Loucy (cell line): ENCODE data around the gene PHKG1.
"Not testable (repeated sequence)": the region's sequence is repeated elsewhere in the genome, so short reads cannot be mapped to it uniquely, and the experiment has no call there.

Experiments
- H2AFZ ChIP-seq: fragments of 200-600 bp; sonication (generic); 2 replicates; pipeline ENCODE4 v1.6.0; 2016; ENCODE audit warnings: antibody characterized with exemption, mild to moderate bottlenecking, low read length, moderate library complexity
- H3F3A ChIP-seq: fragments of 200-600 bp; 2 replicates; pipeline ENCODE4 v1.6.0; 2016; ENCODE audit warnings: antibody characterized with exemption, low read depth, mild to moderate bottlenecking
- H3K27me3 ChIP-seq: fragments of 200-600 bp; sonication (generic); 2 replicates; pipeline ENCODE4 v1.6.1; 2014; ENCODE audit warnings: low read length, mild to moderate bottlenecking; ENCODE audit not compliant: insufficient read depth, poor library complexity, severe bottlenecking
- H3K36me3 ChIP-seq: fragments of 200-600 bp; sonication (generic); 2 replicates; pipeline ENCODE4 v1.6.1; 2016; ENCODE audit warnings: low read length; ENCODE audit not compliant: insufficient read depth
- H3K4me1 ChIP-seq: fragments of 200-600 bp; sonication (generic); 2 replicates; pipeline ENCODE4 v1.5.1; 2014; ENCODE audit warnings: low read length, mild to moderate bottlenecking; ENCODE audit not compliant: insufficient read depth, poor library complexity, severe bottlenecking
- H3K4me2 ChIP-seq: fragments of 200-600 bp; sonication (generic); 2 replicates; pipeline ENCODE4 v1.6.0; 2014; ENCODE audit warnings: antibody characterized with exemption, low read length, low read depth, mild to moderate bottlenecking; ENCODE audit not compliant: poor library complexity, severe bottlenecking
- H3K4me3 ChIP-seq: fragments of 200-600 bp; sonication (generic); 2 replicates; pipeline ENCODE4 v1.5.1; 2014; ENCODE audit warnings: low read length, mild to moderate bottlenecking, mixed read lengths; ENCODE audit not compliant: poor library complexity, severe bottlenecking
- H3K79me2 ChIP-seq: fragments of 200-600 bp; sonication (generic); 2 replicates; pipeline ENCODE4 v1.6.1; 2014; ENCODE audit warnings: low read length; ENCODE audit not compliant: insufficient read depth
- H3K9ac ChIP-seq: fragments of 200-600 bp; sonication (generic); 2 replicates; pipeline ENCODE4 v1.6.0; 2014; ENCODE audit warnings: mild to moderate bottlenecking, low read depth, low read length, moderate library complexity; ENCODE audit not compliant: poor library complexity, severe bottlenecking
- H3K9me2 ChIP-seq: fragments of 200-600 bp; sonication (generic); replicated peaks from 2 replicates; pipeline ENCODE4 v1.6.1; 2016; ENCODE audit warnings: low read depth, low read length, mixed read lengths
- H3K9me3 ChIP-seq: fragments of 200-600 bp; sonication (generic); 2 replicates; pipeline ENCODE4 v1.6.1; 2014; ENCODE audit warnings: mild to moderate bottlenecking, antibody characterized with exemption, low read length, low read depth; ENCODE audit not compliant: insufficient read depth
- H4K20me1 ChIP-seq: fragments of 200-600 bp; sonication (generic); 2 replicates; pipeline ENCODE4 v1.6.0; 2014; ENCODE audit warnings: antibody characterized with exemption, low read length, mild to moderate bottlenecking; ENCODE audit not compliant: insufficient read depth, poor library complexity, severe bottlenecking
- CTCF ChIP-seq: fragments of 200-600 bp; sonication (generic); conservative IDR thresholded peaks from 2 replicates; pipeline ENCODE4 v1.5.1; 2014; ENCODE audit warnings: mild to moderate bottlenecking, antibody characterized with exemption, low read length
- EZH2phosphoT487 ChIP-seq: fragments of 200-600 bp; IDR thresholded peaks from 2 replicates; pipeline ENCODE4 v1.6.1; 2018; ENCODE audit warnings: antibody characterized with exemption, mild to moderate bottlenecking, moderate library complexity, borderline replicate concordance

PHKG1 gene

GRCh38 chr7:56048245-56048644, 44.5 kb downstream of the PHKG1 start:
- H3K4me3 ChIP-seq: no peak overlapping the region
- H2AFZ ChIP-seq: no peak overlapping the region
- H3K4me2 ChIP-seq: no peak overlapping the region
- no peaks in the 10 kb centered on the region for H3K9me2 ChIP-seq
- no peaks in the 10 kb centered on the region for H3F3A ChIP-seq
- peaks cover 5% of the 10 kb centered on the region for H3K27me3 ChIP-seq
- no peaks in the 10 kb centered on the region for H3K36me3 ChIP-seq
- H4K20me1 ChIP-seq: peaks cover 16% of the 10 kb centered on the region
- no peaks in the 10 kb centered on the region for H3K9me3 ChIP-seq
- H3K9ac ChIP-seq: no peak overlapping the region
- peaks cover 33% of the 10 kb centered on the region for H3K79me2 ChIP-seq
- TF ChIP-seq EZH2phosphoT487 (no peak), CTCF (no peak)
- peaks cover 18% of the 10 kb centered on the region for H3K4me1 ChIP-seq

GRCh38 chr7:56047446-56048116, 45.2 kb downstream of the PHKG1 start:
- not testable (repeated sequence) for H3K27me3 ChIP-seq, H3K4me2 ChIP-seq, H3K9ac ChIP-seq, H3F3A ChIP-seq, H3K9me2 ChIP-seq, H2AFZ ChIP-seq, H4K20me1 ChIP-seq, H3K4me3 ChIP-seq, H3K9me3 ChIP-seq, H3K36me3 ChIP-seq
- Histone ChIP-seq H3K79me2 (peaks cover 27% of the 10 kb centered on the region), H3K4me1 (peaks cover 11% of the 10 kb centered on the region)

DNA sequence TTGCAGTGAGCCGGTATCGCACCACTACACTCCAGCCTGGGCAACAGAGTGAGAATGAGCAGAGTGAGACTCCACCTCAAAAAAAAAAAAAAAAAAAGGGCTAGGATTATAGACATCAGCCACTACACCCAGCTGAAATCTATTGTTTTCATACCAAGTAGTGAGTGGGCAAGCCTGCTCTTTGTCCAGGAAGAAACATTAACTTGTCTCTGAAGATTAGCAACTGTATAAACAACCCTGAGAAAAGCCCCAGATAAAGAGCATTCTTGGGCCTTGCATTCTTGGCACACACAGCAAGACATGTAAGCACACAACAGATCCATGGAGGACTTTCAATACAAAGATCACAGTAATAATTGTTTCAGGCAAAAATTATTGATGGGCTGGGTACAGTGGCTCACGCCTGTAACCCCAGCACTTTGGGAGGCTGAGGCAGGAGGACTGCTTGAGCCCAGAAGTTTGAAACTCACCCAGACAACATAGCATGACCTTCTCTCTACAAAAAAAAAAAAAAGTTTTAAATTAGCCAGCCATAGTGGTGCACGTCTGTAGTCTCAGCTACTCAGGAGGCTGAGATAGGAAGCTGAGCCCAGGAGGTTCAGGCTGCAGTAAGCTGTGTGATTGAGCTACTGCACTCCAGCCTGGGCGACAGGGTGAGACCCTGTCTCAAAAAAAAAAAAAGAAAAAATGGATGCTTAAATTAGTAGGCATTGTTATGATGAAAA, 45.9 kb downstream of the PHKG1 start:
- peaks cover 20% of the 10 kb centered on the region for H3K79me2 ChIP-seq
- H3K27me3 ChIP-seq: peaks cover under 1% of the 10 kb centered on the region
- H3K9ac ChIP-seq: no peak overlapping the region
- H4K20me1 ChIP-seq: peaks cover 2% of the 10 kb centered on the region
- no peaks in the 10 kb centered on the region for H3K9me2 ChIP-seq
- no peak overlapping the region for H3K4me2 ChIP-seq
- H3K9me3 ChIP-seq: no peaks in the 10 kb centered on the region
- peaks cover 9% of the 10 kb centered on the region for H3K4me1 ChIP-seq
- no peaks in the 10 kb centered on the region for H3F3A ChIP-seq
- no peak overlapping the region for H2AFZ ChIP-seq
- no peak for TF ChIP-seq EZH2phosphoT487
- no peak for TF ChIP-seq CTCF
- no peak overlapping the region for H3K4me3 ChIP-seq
- H3K36me3 ChIP-seq: no peaks in the 10 kb centered on the region

GRCh38 chr7:56045758-56046157, 47.0 kb downstream of the PHKG1 start:
- not testable (repeated sequence) for H3K9me2 ChIP-seq, H2AFZ ChIP-seq, H3K4me3 ChIP-seq, H3K36me3 ChIP-seq, H3K4me2 ChIP-seq, H3K9ac ChIP-seq, H3K27me3 ChIP-seq, H3K4me1 ChIP-seq, H3K9me3 ChIP-seq, H4K20me1 ChIP-seq, H3F3A ChIP-seq
- peaks cover 10% of the 10 kb centered on the region for H3K79me2 ChIP-seq
